AG09309 (cell line): ENCODE data around the gene DDHD1.

Source experiments
- DNase-seq: peaks from one replicate; pipeline ENCODE4 v3.0.0-alpha.2; 2010; ENCODE audit warnings: low read depth
- H3K4me3 ChIP-seq: 2 replicates; pipeline ENCODE4 v1.5.1; 2011; ENCODE audit warnings: mild to moderate bottlenecking, low read depth, low read length, moderate library complexity; ENCODE audit not compliant: control insufficient read depth
- TF ChIP-seq, protein P1 (sequence below): IDR thresholded peaks from 2 replicates; pipeline ENCODE4 v1.5.1; 2011; ENCODE audit warnings: mild to moderate bottlenecking, low read depth, low read length, inconsistent platforms; ENCODE audit not compliant: insufficient read depth, control insufficient read depth; ENCODE audit errors: missing control alignments

The DDHD1 gene

DNA sequence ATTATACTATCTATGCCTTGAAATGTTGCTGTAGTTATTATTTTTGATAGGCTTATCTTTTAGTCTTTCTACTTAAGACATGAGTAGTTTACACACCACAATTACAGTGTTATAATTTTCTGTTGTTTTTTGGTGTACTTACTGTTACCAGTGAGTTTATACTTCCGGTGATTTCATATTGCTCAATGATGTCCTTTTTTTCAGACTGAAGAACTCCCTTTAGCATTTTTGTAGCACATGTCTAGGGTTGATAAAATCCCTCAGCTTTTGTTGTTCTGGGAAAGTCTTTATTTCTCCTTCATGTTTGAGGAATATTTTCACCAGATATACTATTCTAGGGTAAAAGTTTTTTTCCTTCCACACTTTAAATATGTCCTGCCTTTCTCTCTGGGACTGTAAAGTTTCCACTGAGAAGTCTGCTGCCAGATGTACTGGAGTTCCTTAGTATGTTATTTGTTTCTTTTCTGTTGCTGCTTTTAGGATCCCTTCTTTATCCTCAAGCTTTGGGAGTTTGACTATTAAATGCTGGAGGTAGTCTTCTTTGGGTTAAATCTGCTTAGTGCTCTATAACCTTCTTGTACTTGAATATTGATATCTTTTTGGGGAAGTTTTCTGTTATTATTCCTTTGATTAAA lies 160.8 kb downstream of the DDHD1 start:
- H3K4me3 ChIP-seq = no peak overlapping the region
- TF ChIP-seq, protein P1, sequence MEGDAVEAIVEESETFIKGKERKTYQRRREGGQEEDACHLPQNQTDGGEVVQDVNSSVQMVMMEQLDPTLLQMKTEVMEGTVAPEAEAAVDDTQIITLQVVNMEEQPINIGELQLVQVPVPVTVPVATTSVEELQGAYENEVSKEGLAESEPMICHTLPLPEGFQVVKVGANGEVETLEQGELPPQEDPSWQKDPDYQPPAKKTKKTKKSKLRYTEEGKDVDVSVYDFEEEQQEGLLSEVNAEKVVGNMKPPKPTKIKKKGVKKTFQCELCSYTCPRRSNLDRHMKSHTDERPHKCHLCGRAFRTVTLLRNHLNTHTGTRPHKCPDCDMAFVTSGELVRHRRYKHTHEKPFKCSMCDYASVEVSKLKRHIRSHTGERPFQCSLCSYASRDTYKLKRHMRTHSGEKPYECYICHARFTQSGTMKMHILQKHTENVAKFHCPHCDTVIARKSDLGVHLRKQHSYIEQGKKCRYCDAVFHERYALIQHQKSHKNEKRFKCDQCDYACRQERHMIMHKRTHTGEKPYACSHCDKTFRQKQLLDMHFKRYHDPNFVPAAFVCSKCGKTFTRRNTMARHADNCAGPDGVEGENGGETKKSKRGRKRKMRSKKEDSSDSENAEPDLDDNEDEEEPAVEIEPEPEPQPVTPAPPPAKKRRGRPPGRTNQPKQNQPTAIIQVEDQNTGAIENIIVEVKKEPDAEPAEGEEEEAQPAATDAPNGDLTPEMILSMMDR = no peak
- DNase-seq = no peak

DNA sequence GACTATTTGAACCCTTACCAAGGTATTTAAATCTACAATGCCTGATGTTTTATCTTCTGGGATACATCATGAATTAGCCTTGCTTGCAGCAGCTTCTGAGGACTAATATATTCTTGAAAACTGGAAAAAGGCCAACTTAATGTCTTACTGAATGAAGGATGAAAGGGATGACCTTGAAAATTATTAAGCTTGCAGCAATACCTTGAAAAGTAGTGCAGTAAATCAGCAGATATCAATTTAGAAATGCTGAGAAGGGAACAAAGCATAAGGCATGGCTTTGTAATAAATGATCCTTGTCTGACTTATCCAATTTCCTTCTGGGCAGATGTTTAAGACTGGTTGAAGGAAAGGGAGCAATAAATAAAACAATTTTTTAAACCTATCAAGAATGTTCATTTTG lies 165.0 kb downstream of the DDHD1 start:
- TF ChIP-seq, protein P1 = no peak
- no peak overlapping the region for H3K4me3 ChIP-seq
- DNase-seq = no peak

DNA sequence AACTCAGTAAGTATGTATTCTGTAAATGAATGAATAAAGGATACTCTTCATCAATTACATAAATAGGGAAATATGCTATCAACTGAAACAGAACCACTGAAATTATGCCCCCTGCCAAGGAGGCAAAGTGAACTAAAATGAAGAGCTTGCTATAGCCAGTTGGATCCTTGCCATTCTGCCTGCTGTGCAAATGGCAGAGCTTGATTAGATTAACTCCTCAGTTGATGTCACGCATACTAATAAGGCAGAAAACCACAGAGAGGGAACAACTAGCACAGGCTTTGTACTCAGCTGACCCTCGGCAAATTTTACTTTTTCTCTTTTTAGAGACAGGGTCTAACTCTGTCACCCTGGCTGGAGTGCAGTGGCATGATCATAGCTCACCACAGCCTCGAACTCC lies 165.6 kb downstream of the DDHD1 start:
- TF ChIP-seq, protein P1 = no peak
- no peak overlapping the region for H3K4me3 ChIP-seq
- no peak for DNase-seq

DNA sequence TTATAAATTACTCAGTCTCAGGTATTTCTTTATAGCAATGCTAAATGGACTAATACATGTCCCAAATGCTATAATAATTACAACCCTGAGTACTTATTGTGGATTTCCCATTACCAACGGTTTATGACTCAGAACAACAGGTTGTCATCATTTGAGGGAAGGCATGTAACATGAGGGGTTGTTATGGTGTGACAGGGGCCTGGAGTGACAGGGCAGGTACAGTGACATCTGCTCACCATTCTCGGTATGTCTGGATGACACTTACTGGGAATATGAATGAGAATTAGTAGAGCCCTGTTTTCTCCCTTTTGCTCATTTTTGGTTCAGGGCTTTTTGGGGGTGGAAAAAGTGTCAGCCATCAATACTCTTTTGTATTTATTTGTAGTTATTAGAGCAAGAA lies 166.1 kb downstream of the DDHD1 start:
- TF ChIP-seq, protein P1 = no peak
- no peak overlapping the region for H3K4me3 ChIP-seq
- no peak for DNase-seq
